Measurements from ENCODE around the gene LIMS1.

Gene LIMS1

GRCh38 chr2:108627911-108628567, 93.8 kb downstream of the LIMS1 start:
- TF ChIP-seq HDGF (IDR thresholded peaks at IDR 0.05; ENCODE audit: borderline replicate concordance) (no peak), SP1 (IDR thresholded peaks at IDR 0.05) (no peak), BHLHE40 (IDR thresholded peaks at IDR 0.05; ENCODE audit: borderline replicate concordance) (no peak), ARNT (IDR thresholded peaks at IDR 0.05) (no peak), PKNOX1 (IDR thresholded peaks at IDR 0.05) (no peak), TARDBP (IDR thresholded peaks at IDR 0.05) (no peak), L3MBTL2 (conservative IDR thresholded peaks at IDR 0.05) (no peak), FOXA1 (IDR thresholded peaks at IDR 0.05) (no peak), ELF4 (IDR thresholded peaks at IDR 0.05) (no peak), ZNF384 (IDR thresholded peaks at IDR 0.05) (no peak), LEF1 (IDR thresholded peaks at IDR 0.05; ENCODE audit: borderline replicate concordance) (no peak), FOXM1 (IDR thresholded peaks at IDR 0.05; ENCODE audit: borderline replicate concordance) (no peak), FOXK2 (IDR thresholded peaks at IDR 0.05) (no peak), NFRKB (IDR thresholded peaks at IDR 0.05) (no peak), SUZ12 (IDR thresholded peaks at IDR 0.05) (no peak), CTBP1 (IDR thresholded peaks at IDR 0.05; ENCODE audit: borderline replicate concordance) (no peak)
- no peak for DNase-seq (ENCODE audit: extremely low spot score)
- POLR2A ChIA-PET, result no interaction called here
- CTCF ChIA-PET, result interaction anchor here (1.5 to 1.7 kb wide), 2 partner anchors 8 to 12 kb away, joined by 3 to 11 read pairs; no protein-coding TSS in a partner anchor

DNA sequence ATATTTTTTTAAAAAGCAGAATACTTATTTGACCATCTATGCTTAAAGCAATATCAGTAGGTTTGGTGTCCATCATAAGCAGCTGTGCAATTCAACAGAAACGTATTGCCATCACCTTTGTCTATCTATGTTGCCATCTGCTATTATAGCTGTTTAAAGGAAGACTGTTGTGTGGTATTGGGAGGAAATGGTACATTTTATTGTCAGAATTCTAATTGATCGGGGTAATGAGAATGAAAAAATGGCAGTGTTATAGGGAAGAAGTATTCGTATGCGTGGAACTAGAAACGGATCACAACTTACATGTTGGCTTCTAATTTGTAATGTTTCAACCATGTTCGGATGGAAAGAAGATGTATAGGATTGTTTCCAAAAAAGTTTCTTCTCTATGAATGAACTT, 94.7 kb downstream of the LIMS1 start:
- CTCF ChIA-PET, result interaction anchor here (1.5 to 1.7 kb wide), 2 partner anchors 8 to 13 kb away, joined by 3 to 11 read pairs; no protein-coding TSS in a partner anchor
- no peak for TF ChIP-seq CTBP1 (IDR thresholded peaks at IDR 0.05; ENCODE audit: borderline replicate concordance)
- TF ChIP-seq FOXM1 (IDR thresholded peaks at IDR 0.05; ENCODE audit: borderline replicate concordance), result no peak
- no peak for TF ChIP-seq L3MBTL2 (conservative IDR thresholded peaks at IDR 0.05)
- no peak for TF ChIP-seq FOXK2 (IDR thresholded peaks at IDR 0.05)
- TF ChIP-seq ARNT (IDR thresholded peaks at IDR 0.05), result no peak
- no peak for TF ChIP-seq LEF1 (IDR thresholded peaks at IDR 0.05; ENCODE audit: borderline replicate concordance)
- TF ChIP-seq SP1 (IDR thresholded peaks at IDR 0.05), result no peak
- TF ChIP-seq BHLHE40 (IDR thresholded peaks at IDR 0.05; ENCODE audit: borderline replicate concordance), result no peak
- TF ChIP-seq TARDBP (IDR thresholded peaks at IDR 0.05), result no peak
- TF ChIP-seq SUZ12 (IDR thresholded peaks at IDR 0.05), result no peak
- TF ChIP-seq ZNF384 (IDR thresholded peaks at IDR 0.05), result no peak
- no peak for TF ChIP-seq PKNOX1 (IDR thresholded peaks at IDR 0.05)
- no peak for TF ChIP-seq NFRKB (IDR thresholded peaks at IDR 0.05)
- no peak for TF ChIP-seq FOXA1 (IDR thresholded peaks at IDR 0.05)
- TF ChIP-seq HDGF (IDR thresholded peaks at IDR 0.05; ENCODE audit: borderline replicate concordance), result no peak
- no peak for TF ChIP-seq ELF4 (IDR thresholded peaks at IDR 0.05)
- DNase-seq (ENCODE audit: extremely low spot score), result no peak
- POLR2A ChIA-PET, result no interaction called here

- POLR2A ChIA-PET, result no interaction called here
- DNase-seq (ENCODE audit: extremely low spot score), result no peak
- CTCF ChIA-PET, result interaction anchor here (1.5 kb wide), 1 partner anchor 14 kb away, joined by 3 read pairs; no protein-coding TSS in a partner anchor
- TF ChIP-seq NFRKB (IDR thresholded peaks at IDR 0.05), result no peak
These were observed 95.1 kb downstream of the LIMS1 start for GRCh38 chr2:108629417-108629816.

DNA sequence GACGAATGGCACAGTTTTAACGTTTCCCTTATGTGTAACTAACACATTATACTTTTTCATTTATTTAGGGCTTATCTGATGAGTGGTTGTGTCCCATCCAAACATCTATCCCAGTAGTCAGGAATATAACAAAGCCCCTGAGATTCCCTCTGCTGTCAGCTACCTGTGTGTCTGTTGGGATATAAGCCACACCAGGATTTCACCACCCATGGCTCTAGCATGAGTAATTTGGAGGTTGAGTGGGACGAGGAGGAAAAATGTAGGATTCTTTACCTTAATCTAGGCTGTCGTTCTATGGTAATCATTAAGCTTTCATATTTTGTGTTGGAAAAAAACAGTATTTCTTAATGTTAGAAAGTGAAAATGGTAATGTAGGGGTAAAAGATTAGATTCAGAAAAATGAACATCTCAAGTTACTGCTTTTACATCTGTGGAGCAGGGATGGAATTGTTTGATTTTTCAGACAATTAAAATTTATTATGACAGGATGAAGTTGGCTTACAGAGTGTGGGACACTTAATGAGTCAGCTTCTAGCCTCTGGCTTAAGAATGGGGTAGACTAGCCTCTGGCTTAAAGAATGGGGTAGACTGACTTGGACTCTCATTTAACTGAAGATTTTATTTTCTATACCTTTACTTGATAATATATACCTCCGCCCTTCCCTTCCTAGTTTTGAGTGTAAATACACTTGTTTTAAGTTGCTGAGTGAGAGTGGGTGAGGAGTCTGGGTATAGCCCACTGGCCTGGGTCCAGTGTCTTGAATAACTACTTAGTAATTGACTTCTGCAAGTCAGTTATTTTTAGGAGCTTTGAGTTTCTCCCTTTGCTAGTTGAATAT, 96.5 kb downstream of the LIMS1 start:
- no peak for TF ChIP-seq FOXA1 (IDR thresholded peaks at IDR 0.05)
- TF ChIP-seq SUZ12 (IDR thresholded peaks at IDR 0.05), result no peak
- no peak for TF ChIP-seq ARNT (IDR thresholded peaks at IDR 0.05)
- TF ChIP-seq SP1 (IDR thresholded peaks at IDR 0.05), result no peak
- no peak for TF ChIP-seq ELF4 (IDR thresholded peaks at IDR 0.05)
- DNase-seq (ENCODE audit: extremely low spot score), result no peak
- CTCF ChIA-PET, result no interaction called here
- POLR2A ChIA-PET, result no interaction called here

- POLR2A ChIA-PET, result interaction anchor here (1.0 kb wide), 1 partner anchor 16 kb away, joined by 3 read pairs; no protein-coding TSS in a partner anchor
- no peak for TF ChIP-seq ELF4 (IDR thresholded peaks at IDR 0.05)
- no peak for TF ChIP-seq FOXA1 (IDR thresholded peaks at IDR 0.05)
- no peak for TF ChIP-seq HDGF (IDR thresholded peaks at IDR 0.05; ENCODE audit: borderline replicate concordance)
- no peak for TF ChIP-seq SUZ12 (IDR thresholded peaks at IDR 0.05)
- no peak for TF ChIP-seq ARNT (IDR thresholded peaks at IDR 0.05)
These were observed 98.3 kb downstream of the LIMS1 start for GRCh38 chr2:108632332-108633160.

DNA sequence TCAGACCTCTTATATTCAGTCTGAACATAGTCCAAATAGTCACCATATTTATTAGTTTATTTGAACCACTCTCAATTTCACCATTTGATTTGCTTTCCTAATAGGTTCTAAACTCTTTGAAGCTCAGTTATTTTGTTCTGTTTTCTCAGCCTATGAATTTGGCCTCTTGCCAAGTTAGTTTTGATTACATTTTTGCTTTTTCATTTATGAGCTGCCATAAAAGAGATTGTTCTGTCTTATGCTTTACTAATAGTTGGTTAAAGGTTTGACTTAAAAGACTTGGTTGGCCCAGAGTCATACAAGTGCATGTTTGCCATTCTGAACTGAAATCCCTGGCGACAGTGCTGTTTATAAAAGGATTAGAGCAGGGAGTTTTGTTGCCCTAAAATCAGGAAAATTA, 99.1 kb downstream of the LIMS1 start:
- CTCF ChIA-PET, result interaction anchor here (0.9 to 4.7 kb wide), 2 partner anchors 20 to 39 kb away, joined by 3 to 85 read pairs; no protein-coding TSS in a partner anchor
- no peak for DNase-seq (ENCODE audit: extremely low spot score)
- TF ChIP-seq PKNOX1 (IDR thresholded peaks at IDR 0.05) (no peak), HDGF (IDR thresholded peaks at IDR 0.05; ENCODE audit: borderline replicate concordance) (no peak), SP1 (IDR thresholded peaks at IDR 0.05) (no peak), NFRKB (IDR thresholded peaks at IDR 0.05) (no peak), SUZ12 (IDR thresholded peaks at IDR 0.05) (no peak), FOXA1 (IDR thresholded peaks at IDR 0.05) (no peak), ARNT (IDR thresholded peaks at IDR 0.05) (no peak), CTBP1 (IDR thresholded peaks at IDR 0.05; ENCODE audit: borderline replicate concordance) (no peak), L3MBTL2 (conservative IDR thresholded peaks at IDR 0.05) (no peak), ELF4 (IDR thresholded peaks at IDR 0.05) (no peak)
- POLR2A ChIA-PET, result interaction anchor here (1.2 kb wide), 1 partner anchor 17 kb away, joined by 4 read pairs; no protein-coding TSS in a partner anchor

More at GRCh38 chr2:108632332-108633160, 98.3 kb downstream of the LIMS1 start:
- no peak for DNase-seq (ENCODE audit: extremely low spot score)
- CTCF ChIA-PET, result interaction anchor here (0.9 kb wide), 1 partner anchor 38 kb away, joined by 3 read pairs; no protein-coding TSS in a partner anchor
